Neural progenitor cell (in vitro differentiated cells): ENCODE measurements around the gene MRPL19. TPM values are rescaled to one million over a fixed set of nuclear protein-coding genes. Genes with fewer than 3 reads are reported as not detected.

Experiments
- DNase-seq: peaks from one replicate; pipeline ENCODE4 v3.0.0-alpha.2; 2016; ENCODE audit warnings: low spot score
- H2AFZ ChIP-seq: fragments of 200-600 bp; sonication (generic); replicated peaks from 2 replicates; pipeline ENCODE4 v1.6.1; 2016; ENCODE audit warnings: antibody characterized with exemption
- H3F3A ChIP-seq: fragments of 200-600 bp; sonication (generic); 2 replicates; pipeline ENCODE4 v1.6.1; 2016; ENCODE audit warnings: antibody characterized with exemption, low read depth
- H3K27ac ChIP-seq: fragments of 200-600 bp; sonication (generic); 2 replicates; pipeline ENCODE4 v1.5.1; 2016; ENCODE audit warnings: mild to moderate bottlenecking
- H3K27me3 ChIP-seq: fragments of 200-600 bp; sonication (generic); 2 replicates; pipeline ENCODE4 v1.6.1; 2016; ENCODE audit warnings: mild to moderate bottlenecking, moderate library complexity
- H3K36me3 ChIP-seq: fragments of 200-600 bp; sonication (generic); 2 replicates; pipeline ENCODE4 v1.5.1; 2016
- H3K4me1 ChIP-seq: fragments of 200-600 bp; sonication (generic); 2 replicates; pipeline ENCODE4 v1.6.1; 2016; ENCODE audit warnings: mixed run types
- H3K4me2 ChIP-seq: fragments of 200-600 bp; sonication (generic); 2 replicates; pipeline ENCODE4 v1.6.1; 2016
- H3K4me3 ChIP-seq: fragments of 200-600 bp; sonication (generic); 2 replicates; pipeline ENCODE4 v1.5.1; 2016
- H3K79me2 ChIP-seq: fragments of 200-600 bp; sonication (generic); 2 replicates; pipeline ENCODE4 v1.6.1; 2016; ENCODE audit warnings: low read depth
- H3K9ac ChIP-seq: fragments of 200-600 bp; sonication (generic); 2 replicates; pipeline ENCODE4 v1.6.1; 2016
- H3K9me3 ChIP-seq: fragments of 200-600 bp; sonication (generic); 2 replicates; pipeline ENCODE4 v1.5.1; 2016; ENCODE audit warnings: low read depth
- H4K20me1 ChIP-seq: fragments of 200-600 bp; sonication (generic); 2 replicates; pipeline ENCODE4 v1.6.1; 2016; ENCODE audit warnings: low read depth
- H3K27ac Mint-ChIP-seq: 3 replicates; pipeline ENCODE4 v1.8.0; 2021; ENCODE audit warnings: mixed read lengths
- H3K27me3 Mint-ChIP-seq: 2 replicates; pipeline ENCODE4 v1.8.0; 2022; ENCODE audit warnings: low read depth, mild to moderate bottlenecking, inconsistent platforms, moderate library complexity, mixed read lengths; ENCODE audit not compliant: insufficient read depth
- H3K36me3 Mint-ChIP-seq: 3 replicates; pipeline ENCODE4 v1.8.0; 2021; ENCODE audit warnings: mixed read lengths
- H3K4me1 Mint-ChIP-seq: 3 replicates; pipeline ENCODE4 v1.8.0; 2021; ENCODE audit warnings: mixed read lengths
- H3K4me3 Mint-ChIP-seq: 3 replicates; pipeline ENCODE4 v1.8.0; 2021; ENCODE audit warnings: mild to moderate bottlenecking, moderate library complexity, mixed read lengths
- H3K9me3 Mint-ChIP-seq: 3 replicates; pipeline ENCODE4 v1.8.0; 2020; ENCODE audit warnings: mixed read lengths
- CTCF ChIP-seq: fragments of 200-600 bp; sonication (generic); IDR thresholded peaks from 2 replicates; pipeline ENCODE4 v1.5.1; 2017; ENCODE audit warnings: antibody characterized with exemption, mild to moderate bottlenecking
- EZH2 ChIP-seq: fragments of 200-600 bp; sonication (generic); IDR thresholded peaks from 2 replicates; pipeline ENCODE4 v1.6.1; 2017; ENCODE audit warnings: antibody characterized with exemption, mild to moderate bottlenecking, moderate library complexity
- EZH2phosphoT487 ChIP-seq: fragments of 200-600 bp; sonication (generic); IDR thresholded peaks from 2 replicates; pipeline ENCODE4 v1.6.1; 2017; ENCODE audit warnings: antibody characterized with exemption
- total RNA-seq: library from RNA; depleted of rRNA; stranded (reverse); fragments of >200 nt; gene quantifications from 2 replicates; pipeline ENCODE4 v1.2.3, GENCODE V29; 2015; ENCODE audit warnings: low replicate concordance

MRPL19 gene
- total RNA-seq, 1 donor from 2014 or later = 80.4 TPM

DNA sequence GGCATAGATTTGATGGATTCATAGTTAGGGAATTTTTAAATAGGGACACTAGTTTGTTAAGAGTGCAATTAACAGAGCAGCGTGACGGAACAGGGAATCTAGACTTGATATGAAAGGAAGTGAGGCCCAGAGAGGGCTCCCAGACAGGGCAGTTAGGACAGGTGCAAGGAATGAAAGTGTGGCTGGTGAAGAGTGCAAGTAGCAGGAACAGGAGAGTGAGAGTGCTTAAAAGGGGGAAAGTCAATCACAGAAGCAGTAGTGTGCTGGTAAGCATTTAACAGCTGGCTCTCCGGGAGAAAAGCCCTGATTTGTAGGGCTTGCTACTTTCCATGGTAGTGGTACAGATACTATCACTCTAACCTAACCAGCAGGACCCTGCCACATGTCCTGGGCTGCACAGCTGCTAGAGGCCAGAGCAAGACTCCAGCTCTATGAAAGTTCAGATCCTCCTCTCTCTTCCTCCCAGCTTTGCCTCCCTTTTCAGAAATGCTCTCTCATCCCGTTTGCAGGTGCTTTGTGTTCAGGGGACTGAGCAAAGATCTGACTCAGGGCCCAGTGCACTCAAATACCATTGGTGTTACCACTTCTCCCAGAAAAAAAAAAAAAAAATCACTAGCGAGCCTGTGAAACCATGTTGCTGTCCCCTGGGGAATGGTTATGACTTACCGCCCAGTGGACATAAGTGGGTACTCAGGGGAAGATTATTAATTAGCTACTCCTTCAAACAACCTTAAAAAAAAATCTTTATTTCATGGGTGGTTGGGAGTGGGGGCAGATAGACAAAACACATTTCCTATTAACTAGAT, 82.2 kb downstream of the MRPL19 start:
- Histone ChIP-seq H3K9ac (no peak overlapping the region), H3K4me1 (peaks cover 4% of the 10 kb centered on the region), H3F3A (no peaks in the 10 kb centered on the region), H3K4me3 (no peak overlapping the region), H3K27me3 (no peaks in the 10 kb centered on the region), H2AFZ (peak overlapping the region; percentile 72), H3K4me2 (no peak overlapping the region), H3K79me2 (no peaks in the 10 kb centered on the region), H3K27ac (no peak overlapping the region), H3K36me3 (no peaks in the 10 kb centered on the region), H3K9me3 (no peaks in the 10 kb centered on the region), H4K20me1 (no peaks in the 10 kb centered on the region)
- Mint-ChIP-seq H3K27ac (no peak overlapping the region), H3K4me1 (peaks cover 3% of the 10 kb centered on the region), H3K27me3 (peaks cover 2% of the 10 kb centered on the region), H3K9me3 (peaks cover 1% of the 10 kb centered on the region), H3K4me3 (no peak overlapping the region), H3K36me3 (no peaks in the 10 kb centered on the region)
- DNase-seq = no peak
- TF ChIP-seq CTCF (no peak), EZH2 (no peak), EZH2phosphoT487 (no peak)

GRCh38 chr2:75729861-75730260, 83.3 kb downstream of the MRPL19 start:
- TF ChIP-seq EZH2phosphoT487 (no peak), EZH2 (no peak), CTCF (peak; percentile 60)
- no peak overlapping the region for H3K9ac ChIP-seq
- H3K4me3 ChIP-seq = no peak overlapping the region
- H3K27ac ChIP-seq = no peak overlapping the region
- peaks cover 3% of the 10 kb centered on the region for H3K4me1 Mint-ChIP-seq
- peaks cover 4% of the 10 kb centered on the region for H3K4me1 ChIP-seq
- peak overlapping the region; percentile 20 for H2AFZ ChIP-seq
- no peaks in the 10 kb centered on the region for H3K36me3 Mint-ChIP-seq
- no peaks in the 10 kb centered on the region for H3K27me3 ChIP-seq
- H3K9me3 ChIP-seq = no peaks in the 10 kb centered on the region
- H3K79me2 ChIP-seq = no peaks in the 10 kb centered on the region
- DNase-seq = no peak
- no peak overlapping the region for H3K4me3 Mint-ChIP-seq
- no peak overlapping the region for H3K4me2 ChIP-seq
- no peaks in the 10 kb centered on the region for H4K20me1 ChIP-seq
- H3K36me3 ChIP-seq = no peaks in the 10 kb centered on the region
- H3K27me3 Mint-ChIP-seq = peaks cover 2% of the 10 kb centered on the region
- no peaks in the 10 kb centered on the region for H3K9me3 Mint-ChIP-seq
- H3K27ac Mint-ChIP-seq = no peak overlapping the region
- no peaks in the 10 kb centered on the region for H3F3A ChIP-seq

DNA sequence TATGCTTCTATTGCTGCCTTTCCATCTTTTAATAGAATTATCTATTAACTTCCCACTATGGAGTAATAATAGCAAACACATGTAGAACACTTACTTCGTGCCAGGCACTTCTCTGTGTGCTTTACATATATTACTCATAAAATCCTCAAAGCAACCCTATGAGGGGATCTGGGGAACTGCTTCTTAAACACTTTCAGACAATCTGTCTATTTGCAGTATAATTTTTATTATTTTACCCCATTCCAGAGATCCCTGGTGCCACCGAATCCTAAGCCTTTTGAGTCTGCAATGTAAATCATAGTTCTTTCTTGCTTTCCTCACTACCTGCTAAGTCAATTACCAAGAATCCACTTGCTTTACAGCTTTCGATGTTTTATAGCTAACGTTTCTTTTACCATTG, 89.7 kb downstream of the MRPL19 start:
- peaks cover 2% of the 10 kb centered on the region for H3K9me3 Mint-ChIP-seq
- no peak overlapping the region for H2AFZ ChIP-seq
- H3K4me2 ChIP-seq = no peak overlapping the region
- H3F3A ChIP-seq = no peaks in the 10 kb centered on the region
- no peak overlapping the region for H3K4me3 ChIP-seq
- no peaks in the 10 kb centered on the region for H3K36me3 Mint-ChIP-seq
- H3K36me3 ChIP-seq = no peaks in the 10 kb centered on the region
- H3K27me3 Mint-ChIP-seq = peaks cover 2% of the 10 kb centered on the region
- no peak overlapping the region for H3K9ac ChIP-seq
- no peak overlapping the region for H3K4me3 Mint-ChIP-seq
- no peaks in the 10 kb centered on the region for H3K79me2 ChIP-seq
- H3K4me1 Mint-ChIP-seq = no peaks in the 10 kb centered on the region
- no peak for TF ChIP-seq EZH2
- no peak for TF ChIP-seq EZH2phosphoT487
- no peak for TF ChIP-seq CTCF
- H3K27me3 ChIP-seq = no peaks in the 10 kb centered on the region
- DNase-seq = no peak
- no peak overlapping the region for H3K27ac ChIP-seq
- no peaks in the 10 kb centered on the region for H3K9me3 ChIP-seq
- H3K4me1 ChIP-seq = no peaks in the 10 kb centered on the region
- no peaks in the 10 kb centered on the region for H4K20me1 ChIP-seq
- no peak overlapping the region for H3K27ac Mint-ChIP-seq
